ENCODE data around the gene TTF2. TPM values are rescaled to one million over a fixed set of nuclear protein-coding genes. Genes with fewer than 3 reads are reported as not detected.

Gene TTF2
- total and polyA plus RNA-seq, 2 experiments from 2014 or later = 84.7 to 85.4 TPM

GRCh38 chr1:117032681-117033539 lies 27.2 kb upstream of the TTF2 start:
- Mint-ChIP-seq H3K27me3 (ENCODE audit: insufficient read depth, low read depth, poor library complexity) (no peaks in the 10 kb centered on the region), H3K4me3 (no peak overlapping the region), H3K27ac (no peak overlapping the region), H3K4me1 (peaks cover 16% of the 10 kb centered on the region), H3K36me3 (ENCODE audit: low read depth) (no peaks in the 10 kb centered on the region), H3K9me3 (no peaks in the 10 kb centered on the region; the same call in 2 of the 3 replicates)
- no peaks in the 10 kb centered on the region for H4K20me1 ChIP-seq (replicated peaks; ENCODE audit: insufficient read depth)
- no peaks in the 10 kb centered on the region for H3F3A ChIP-seq (replicated peaks; ENCODE audit: low read depth)
- no peaks in the 10 kb centered on the region for H3K4me1 ChIP-seq (ENCODE audit: insufficient read depth)
- H3K4me2 ChIP-seq = no peak overlapping the region
- H3K27ac ChIP-seq (ENCODE audit: low read depth) = no peak overlapping the region
- H3K4me3 ChIP-seq = no peak overlapping the region
- H2AFZ ChIP-seq = no peak overlapping the region
- no peaks in the 10 kb centered on the region for H3K27me3 ChIP-seq (ENCODE audit: insufficient read depth)
- no peaks in the 10 kb centered on the region for H3K9me2 ChIP-seq (ENCODE audit: insufficient read depth)
- no peaks in the 10 kb centered on the region for H3K36me3 ChIP-seq (ENCODE audit: insufficient read depth)
- no peaks in the 10 kb centered on the region for H3K79me2 ChIP-seq (replicated peaks; ENCODE audit: insufficient read depth)
- ATAC-seq (no peak), DNase-seq (ENCODE audit: low spot score) (no peak)
- TF ChIP-seq STAT1 (IDR thresholded peaks at IDR 0.05; ENCODE audit: unreplicated experiment) (no peak), POLR2AphosphoS5 (IDR thresholded peaks at IDR 0.05; ENCODE audit: low read depth) (no peak), EZH2phosphoT487 (IDR thresholded peaks at IDR 0.05; ENCODE audit: unreplicated experiment) (no peak), ZNF462 (CRISPR knock-in tag; IDR thresholded peaks at IDR 0.05) (no peak), EZH2 (IDR thresholded peaks at IDR 0.05; ENCODE audit: low read depth, unreplicated experiment) (no peak), REST (IDR thresholded peaks at IDR 0.05; ENCODE audit: unreplicated experiment) (no peak), NANOG (IDR thresholded peaks at IDR 0.05; ENCODE audit: borderline replicate concordance) (no peak), ETS1 (IDR thresholded peaks at IDR 0.05) (no peak), CREB1 (CRISPR knock-in tag; IDR thresholded peaks at IDR 0.05; ENCODE audit: low read depth) (no peak), ZNF114 (CRISPR knock-in tag; IDR thresholded peaks at IDR 0.05) (no peak), ZNF331 (CRISPR knock-in tag; IDR thresholded peaks at IDR 0.05; ENCODE audit: low read depth) (no peak), CTCF (conservative IDR thresholded peaks at IDR 0.05; ENCODE audit: low read depth in 2 of 2) (no peak), JUNB (IDR thresholded peaks at IDR 0.05; ENCODE audit: unreplicated experiment) (no peak)
